Activated CD4-positive, alpha-beta T cell treated with anti-CD3 and anti-CD28 coated beads, Interleukin-2, amount 10 ng/mL, durations not matched to agents 24 days and 14 days (primary cell): ENCODE results near the gene OR51G2. TPM values are rescaled to one million over a fixed set of nuclear protein-coding genes. Genes with fewer than 3 reads are reported as not detected.
"Not testable (repeated sequence)": the region's sequence is repeated elsewhere in the genome, so short reads cannot be mapped to it uniquely, and the experiment has no call there.

Experiments
- DNase-seq: peaks from one replicate; pipeline ENCODE4 v3.0.0; 2022
- H3K27ac Mint-ChIP-seq: one replicate; pipeline ENCODE4 v1.8.0; 2022; ENCODE audit warnings: mild to moderate bottlenecking, mixed read lengths
- H3K27me3 Mint-ChIP-seq: one replicate; pipeline ENCODE4 v1.8.0; 2022; ENCODE audit warnings: mixed read lengths
- H3K36me3 Mint-ChIP-seq: one replicate; pipeline ENCODE4 v1.8.0; 2022; ENCODE audit warnings: low read depth, mild to moderate bottlenecking, mixed read lengths
- H3K4me1 Mint-ChIP-seq: one replicate; pipeline ENCODE4 v1.8.0; 2021; ENCODE audit warnings: mixed read lengths
- H3K4me3 Mint-ChIP-seq: one replicate; pipeline ENCODE4 v1.8.0; 2022; ENCODE audit warnings: mild to moderate bottlenecking, moderate library complexity, mixed read lengths
- H3K9me3 Mint-ChIP-seq: one replicate; pipeline ENCODE4 v1.8.0; 2021; ENCODE audit warnings: mixed read lengths
- intact Hi-C: fragments of 100-400 bp; cut with micrococcal nuclease; formaldehyde crosslinking; loops from one replicate; pipeline ENCODE4 v1.15.1; 2023
- total RNA-seq: library from RNA; stranded (reverse); gene quantifications from 2 replicates; pipeline ENCODE4 v1.2.3, GENCODE V29; 2022

The OR51G2 gene, protein sequence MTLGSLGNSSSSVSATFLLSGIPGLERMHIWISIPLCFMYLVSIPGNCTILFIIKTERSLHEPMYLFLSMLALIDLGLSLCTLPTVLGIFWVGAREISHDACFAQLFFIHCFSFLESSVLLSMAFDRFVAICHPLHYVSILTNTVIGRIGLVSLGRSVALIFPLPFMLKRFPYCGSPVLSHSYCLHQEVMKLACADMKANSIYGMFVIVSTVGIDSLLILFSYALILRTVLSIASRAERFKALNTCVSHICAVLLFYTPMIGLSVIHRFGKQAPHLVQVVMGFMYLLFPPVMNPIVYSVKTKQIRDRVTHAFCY
- total RNA-seq, result not detected in 2 replicates

DNA sequence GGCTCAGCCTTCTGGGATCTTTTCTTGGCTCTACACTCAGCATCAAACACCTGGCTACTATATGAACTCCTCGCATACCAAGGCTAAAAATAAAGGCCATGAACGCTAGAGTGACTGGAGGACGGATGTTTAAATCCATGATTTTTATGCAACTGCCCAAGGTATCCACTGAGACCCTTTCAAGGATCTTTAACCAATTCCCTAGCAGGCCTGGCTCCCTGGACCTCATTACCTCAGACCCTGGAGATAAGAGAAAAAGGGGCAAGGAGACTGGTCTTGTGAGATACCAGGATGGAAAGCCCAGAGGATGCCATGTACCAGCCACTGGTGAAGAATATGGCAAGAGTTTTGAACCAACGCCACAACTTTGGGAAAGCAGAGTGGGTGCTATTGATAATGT, at the start of gene OR51G2:
OR51G2 (minus strand) TSS at position 101 of the 400 bp plus-strand sequence. CDS start 3,687 bp downstream, outside the sequence.
- intact Hi-C loops, result no loop called here
- H3K36me3 Mint-ChIP-seq, result no peaks in the 10 kb centered on the region
- H3K27ac Mint-ChIP-seq, result no peak within 1 kb of the TSS
- no peaks in the 10 kb centered on the region for H3K27me3 Mint-ChIP-seq
- no peak within 1 kb of the TSS for H3K4me3 Mint-ChIP-seq
- no peaks in the 10 kb centered on the region for H3K9me3 Mint-ChIP-seq
- no peaks in the 10 kb centered on the region for H3K4me1 Mint-ChIP-seq
- DNase-seq, result no peak

DNA sequence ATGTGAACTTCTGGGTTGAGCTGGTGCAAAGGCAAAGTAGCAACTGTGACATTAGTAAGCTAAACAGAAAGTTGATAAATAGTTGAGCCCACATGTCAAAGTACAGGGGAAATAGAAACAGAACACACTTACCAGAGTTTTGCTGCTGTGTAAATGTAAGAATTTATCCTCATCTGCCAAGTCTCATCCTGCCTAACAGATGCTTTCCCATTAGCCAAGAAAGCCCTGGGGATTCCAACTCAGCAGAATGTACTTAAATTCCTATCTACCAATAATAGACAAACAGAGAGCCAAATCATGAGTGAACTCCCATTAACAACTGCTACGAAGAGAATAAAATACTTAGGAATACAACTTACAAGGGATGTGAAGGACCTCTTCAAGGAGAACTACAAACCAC, 43.7 kb upstream of the OR51G2 start:
- H3K9me3 Mint-ChIP-seq, result no peaks in the 10 kb centered on the region
- H3K27ac Mint-ChIP-seq, result no peak overlapping the region
- no peaks in the 10 kb centered on the region for H3K4me1 Mint-ChIP-seq
- H3K27me3 Mint-ChIP-seq, result no peaks in the 10 kb centered on the region
- no peaks in the 10 kb centered on the region for H3K36me3 Mint-ChIP-seq
- no peak for DNase-seq
- intact Hi-C loops, result no loop called here
- no peak overlapping the region for H3K4me3 Mint-ChIP-seq

DNA sequence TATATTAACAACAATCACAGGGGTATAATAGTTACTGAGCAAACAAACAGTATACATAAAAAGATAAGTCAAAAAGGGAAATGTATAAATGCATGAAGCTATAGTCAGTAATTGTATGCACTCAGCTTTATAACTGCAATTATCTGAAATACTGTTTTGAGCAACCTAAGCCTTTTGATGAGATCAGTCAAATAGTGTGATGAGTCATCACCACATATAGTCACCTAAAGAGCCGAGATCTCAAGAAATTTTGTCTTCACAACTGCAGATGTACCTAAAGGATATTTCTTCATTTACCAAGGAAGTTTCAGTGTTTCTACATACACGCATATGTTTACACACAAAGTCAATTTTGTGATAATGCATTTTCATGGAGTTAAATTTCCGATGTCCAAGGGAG, 41.7 kb upstream of the OR51G2 start:
- H3K4me1 Mint-ChIP-seq, result no peaks in the 10 kb centered on the region

DNA sequence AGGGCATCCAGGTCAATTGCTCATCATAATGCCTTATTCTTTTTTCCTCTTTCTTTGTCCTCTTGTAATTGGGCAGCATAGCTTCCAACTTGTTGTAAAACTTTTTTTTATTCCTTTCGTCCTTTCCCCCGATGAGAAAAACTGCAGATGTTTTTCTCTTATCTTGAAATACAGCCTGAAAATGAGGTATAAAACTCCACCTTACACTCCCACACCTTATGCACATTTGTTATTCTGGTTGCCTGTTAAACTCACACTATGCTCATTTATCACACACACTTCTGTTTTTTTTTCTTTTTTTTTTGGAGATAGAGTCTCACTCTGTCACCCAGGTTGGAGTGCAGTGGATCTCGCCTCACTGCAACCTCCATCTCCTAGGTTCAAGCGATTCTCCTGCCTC, 38.2 kb upstream of the OR51G2 start:
- H3K27ac Mint-ChIP-seq, result no peak overlapping the region

More for the DNA sequence above, 41.7 kb upstream of the OR51G2 start:
- no peaks in the 10 kb centered on the region for H3K27me3 Mint-ChIP-seq
- intact Hi-C loops, result no loop called here
- H3K9me3 Mint-ChIP-seq, result no peaks in the 10 kb centered on the region
- no peaks in the 10 kb centered on the region for H3K36me3 Mint-ChIP-seq
- H3K27ac Mint-ChIP-seq, result no peak overlapping the region
- H3K4me3 Mint-ChIP-seq, result no peak overlapping the region
- DNase-seq, result no peak

DNA sequence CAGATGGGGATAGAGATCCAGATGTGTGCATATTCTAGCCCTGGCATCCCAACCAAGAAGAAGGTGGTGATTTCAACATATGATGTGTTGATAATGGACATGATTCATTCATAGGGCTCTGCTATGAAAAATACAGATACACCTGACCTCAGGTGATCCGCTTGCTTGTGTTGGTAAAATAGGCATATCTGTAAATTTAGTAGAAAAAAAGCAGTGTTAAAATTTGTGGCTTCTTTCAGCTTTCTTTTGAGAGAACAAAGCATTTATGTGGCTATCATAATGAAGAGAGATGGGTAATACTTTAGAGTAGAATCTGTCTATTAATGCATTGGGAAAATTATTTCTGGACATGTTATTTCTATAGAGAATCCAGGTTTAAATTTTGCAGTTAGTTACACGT, 36.5 kb upstream of the OR51G2 start, which contains the start of gene OR51A2:
OR51A2 (minus strand) TSS at position 101 of the 400 bp plus-strand sequence; CDS start at position 101, 0 bp downstream.
- not testable (repeated sequence) for H3K36me3 Mint-ChIP-seq, DNase-seq, H3K9me3 Mint-ChIP-seq, H3K27me3 Mint-ChIP-seq, H3K27ac Mint-ChIP-seq, H3K4me3 Mint-ChIP-seq, H3K4me1 Mint-ChIP-seq
- intact Hi-C loops, result loop anchor here (1.0 kb wide), 1 partner anchor 9 kb away; no protein-coding TSS in a partner anchor

More for the DNA sequence above, 38.2 kb upstream of the OR51G2 start:
- no peaks in the 10 kb centered on the region for H3K4me1 Mint-ChIP-seq
- H3K9me3 Mint-ChIP-seq, result no peaks in the 10 kb centered on the region
- H3K4me3 Mint-ChIP-seq, result no peak overlapping the region
- no peak for DNase-seq
- intact Hi-C loops, result no loop called here
- no peaks in the 10 kb centered on the region for H3K27me3 Mint-ChIP-seq
- H3K36me3 Mint-ChIP-seq, result no peaks in the 10 kb centered on the region

DNA sequence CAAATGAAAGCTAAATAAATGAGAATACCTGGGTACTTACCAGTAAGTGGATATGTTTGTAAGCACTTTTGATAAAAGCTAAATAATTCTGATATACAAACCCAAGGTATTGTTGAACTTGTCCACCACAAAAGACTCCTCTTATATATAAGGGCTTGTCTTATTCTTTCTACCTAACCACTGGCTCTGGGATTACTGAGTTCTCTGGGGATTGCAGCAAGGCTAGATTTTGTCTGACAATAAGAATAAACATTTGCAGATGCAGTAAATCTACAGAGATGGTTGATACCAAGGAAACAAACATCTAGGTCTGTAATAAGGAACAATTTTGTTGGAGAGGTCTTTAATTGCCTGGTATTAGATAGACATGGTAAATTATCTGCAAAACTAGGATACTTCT, 28.4 kb upstream of the OR51G2 start, which contains the start of gene OR51A4:
OR51A4 (minus strand) TSS at position 101 of the 400 bp plus-strand sequence. CDS start 505 bp downstream, outside the sequence.
- no peak within 1 kb of the TSS for H3K27ac Mint-ChIP-seq
- intact Hi-C loops, result no loop called here
- H3K4me3 Mint-ChIP-seq, result no peak within 1 kb of the TSS
- no peak for DNase-seq
- H3K36me3 Mint-ChIP-seq, result no peaks in the 10 kb centered on the region
- H3K27me3 Mint-ChIP-seq, result no peaks in the 10 kb centered on the region
- H3K9me3 Mint-ChIP-seq, result no peaks in the 10 kb centered on the region
- no peaks in the 10 kb centered on the region for H3K4me1 Mint-ChIP-seq

DNA sequence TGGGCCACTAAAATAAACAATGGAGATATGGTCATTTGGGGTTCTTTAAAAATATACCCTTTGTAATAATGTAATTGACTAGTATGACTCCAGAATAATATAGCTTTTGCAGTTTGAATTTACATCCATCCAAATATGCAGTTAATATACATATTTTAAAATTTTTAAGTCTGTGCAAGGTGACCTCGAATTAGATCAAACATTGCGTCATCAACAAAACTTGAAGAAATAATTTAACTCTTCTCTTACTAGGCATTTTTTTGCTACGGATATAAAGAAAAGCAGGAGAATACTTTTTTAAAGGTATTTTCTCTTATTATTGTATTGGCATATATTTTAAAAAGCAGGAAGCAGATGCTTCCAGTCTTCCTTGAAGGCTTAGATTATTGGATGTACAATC, 17.6 kb upstream of the OR51G2 start:
- Mint-ChIP-seq H3K4me1 (no peaks in the 10 kb centered on the region), H3K27ac (no peak overlapping the region), H3K9me3 (no peaks in the 10 kb centered on the region), H3K27me3 (no peaks in the 10 kb centered on the region), H3K36me3 (no peaks in the 10 kb centered on the region), H3K4me3 (no peak overlapping the region)
- no peak for DNase-seq
- intact Hi-C loops, result no loop called here

GRCh38 chr11:4932751-4933150, 13.6 kb upstream of the OR51G2 start:
- no peak for DNase-seq
- Mint-ChIP-seq H3K9me3 (no peaks in the 10 kb centered on the region), H3K4me1 (no peaks in the 10 kb centered on the region), H3K27me3 (no peaks in the 10 kb centered on the region), H3K4me3 (no peak overlapping the region), H3K36me3 (no peaks in the 10 kb centered on the region), H3K27ac (no peak overlapping the region)
- intact Hi-C loops, result no loop called here

GRCh38 chr11:4926608-4927007, 7.5 kb upstream of the OR51G2 start:
- no peak for DNase-seq
- H3K27ac Mint-ChIP-seq, result no peak overlapping the region
- no peaks in the 10 kb centered on the region for H3K9me3 Mint-ChIP-seq
- H3K27me3 Mint-ChIP-seq, result no peaks in the 10 kb centered on the region
- H3K36me3 Mint-ChIP-seq, result no peaks in the 10 kb centered on the region
- intact Hi-C loops, result no loop called here
- no peak overlapping the region for H3K4me3 Mint-ChIP-seq
- no peaks in the 10 kb centered on the region for H3K4me1 Mint-ChIP-seq

GRCh38 chr11:4924239-4924638, 5.1 kb upstream of the OR51G2 start, which contains the start of gene OR51G1:
OR51G1 (minus strand) TSS chr11:4924339; CDS start chr11:4924339, 0 bp downstream.
- no peak for DNase-seq
- no peak within 1 kb of the TSS for H3K4me3 Mint-ChIP-seq
- intact Hi-C loops, result no loop called here
- no peaks in the 10 kb centered on the region for H3K9me3 Mint-ChIP-seq
- no peak within 1 kb of the TSS for H3K27ac Mint-ChIP-seq
- H3K36me3 Mint-ChIP-seq, result no peaks in the 10 kb centered on the region
- no peaks in the 10 kb centered on the region for H3K4me1 Mint-ChIP-seq
- no peaks in the 10 kb centered on the region for H3K27me3 Mint-ChIP-seq

DNA sequence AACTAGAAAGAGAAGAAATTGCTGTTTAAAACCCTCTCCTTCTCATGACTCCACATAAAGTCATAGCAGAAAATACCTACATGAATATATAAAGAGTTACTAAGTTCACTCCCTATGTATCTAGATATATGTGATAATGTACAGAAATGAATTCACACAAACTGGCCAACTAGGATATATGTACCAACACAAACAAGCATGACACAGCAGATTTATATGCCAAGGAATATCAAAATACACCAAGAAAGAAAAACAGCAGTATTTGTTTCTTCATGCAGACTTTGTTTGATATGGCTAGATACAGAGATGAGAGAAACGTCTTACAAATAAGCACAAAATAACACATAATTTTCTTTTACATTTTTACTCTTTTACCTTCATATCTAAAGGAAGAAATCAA, 3.2 kb upstream of the OR51G2 start:
- no peak overlapping the region for H3K27ac Mint-ChIP-seq
- no peak overlapping the region for H3K4me3 Mint-ChIP-seq
- no peaks in the 10 kb centered on the region for H3K9me3 Mint-ChIP-seq
- H3K4me1 Mint-ChIP-seq, result no peaks in the 10 kb centered on the region
- intact Hi-C loops, result no loop called here
- no peak for DNase-seq
- H3K27me3 Mint-ChIP-seq, result no peaks in the 10 kb centered on the region
- no peaks in the 10 kb centered on the region for H3K36me3 Mint-ChIP-seq

GRCh38 chr11:4921796-4922195, 2.6 kb upstream of the OR51G2 start:
- H3K9me3 Mint-ChIP-seq, result no peaks in the 10 kb centered on the region
- no peaks in the 10 kb centered on the region for H3K36me3 Mint-ChIP-seq
- no peaks in the 10 kb centered on the region for H3K27me3 Mint-ChIP-seq
- no peaks in the 10 kb centered on the region for H3K4me1 Mint-ChIP-seq
- no peak overlapping the region for H3K27ac Mint-ChIP-seq
- DNase-seq, result no peak
- intact Hi-C loops, result no loop called here
- no peak overlapping the region for H3K4me3 Mint-ChIP-seq

- H3K27me3 Mint-ChIP-seq, result peaks cover under 1% of the 10 kb centered on the region
- H3K36me3 Mint-ChIP-seq, result no peaks in the 10 kb centered on the region
- intact Hi-C loops, result no loop called here
- no peaks in the 10 kb centered on the region for H3K4me1 Mint-ChIP-seq
- no peak for DNase-seq
- H3K9me3 Mint-ChIP-seq, result no peaks in the 10 kb centered on the region
- no peak overlapping the region for H3K4me3 Mint-ChIP-seq
- no peak overlapping the region for H3K27ac Mint-ChIP-seq
These were observed 2.6 kb downstream of the OR51G2 start for GRCh38 chr11:4916581-4916980.

GRCh38 chr11:4903484-4903883, 15.7 kb downstream of the OR51G2 start, which contains the start of gene OR51A7:
OR51A7 (plus strand) TSS chr11:4903783; CDS start chr11:4907370, 3,587 bp downstream.
- Mint-ChIP-seq H3K4me3 (no peak within 1 kb of the TSS), H3K4me1 (no peaks in the 10 kb centered on the region), H3K27ac (no peak within 1 kb of the TSS), H3K27me3 (no peaks in the 10 kb centered on the region), H3K9me3 (no peaks in the 10 kb centered on the region), H3K36me3 (no peaks in the 10 kb centered on the region)
- intact Hi-C loops, result no loop called here
- no peak for DNase-seq
